Measurements from ENCODE around the gene ASGR2. TPM values are rescaled to one million over a fixed set of nuclear protein-coding genes. Genes with fewer than 3 reads are reported as not detected.

Gene ASGR2
- total and polyA plus RNA-seq, 2 of the 13 experiments (the other 11 are each of a cell fraction or from before 2014, with no cell fraction given): 320 to 754 TPM

- TF ChIP-seq NFE2L1 (CRISPR knock-in tag; IDR thresholded peaks at IDR 0.05; ENCODE audit: borderline replicate concordance) (no peak), SIN3B (IDR thresholded peaks at IDR 0.05; ENCODE audit: low read length) (no peak), SRSF9 (IDR thresholded peaks at IDR 0.05; ENCODE audit: borderline replicate concordance, insufficient read depth, low read depth, low read length, poor library complexity, severe bottlenecking) (no peak), FUBP1 (CRISPR knock-in tag; IDR thresholded peaks at IDR 0.05; ENCODE audit: borderline replicate concordance) (no peak), SYNCRIP (IDR thresholded peaks at IDR 0.05; ENCODE audit: insufficient read depth, low read depth, low read length) (no peak), ZNF644 (CRISPR knock-in tag; IDR thresholded peaks at IDR 0.05; ENCODE audit: low read depth) (0 out of 2 replicates have a peak, but pooled peaks have one; percentile 7), KLF9 (CRISPR knock-in tag; IDR thresholded peaks at IDR 0.05; ENCODE audit: low read depth) (no peak), BATF2 (CRISPR knock-in tag; IDR thresholded peaks at IDR 0.05) (no peak), PRDM4 (CRISPR knock-in tag; IDR thresholded peaks at IDR 0.05; ENCODE audit: borderline replicate concordance) (no peak), ZNF609 (CRISPR knock-in tag; IDR thresholded peaks at IDR 0.05; ENCODE audit: borderline replicate concordance) (peak; percentile 78; the same call in 1 of the 2 replicates), HDAC1 (CRISPR knock-in tag; IDR thresholded peaks at IDR 0.05) (peak; percentile 95), ATF1 (CRISPR knock-in tag; IDR thresholded peaks at IDR 0.05) (no peak), HOXA5 (CRISPR knock-in tag; IDR thresholded peaks at IDR 0.05) (no peak), SP140L (CRISPR knock-in tag; IDR thresholded peaks at IDR 0.05; ENCODE audit: borderline replicate concordance) (no peak), ZBTB39 (CRISPR knock-in tag; IDR thresholded peaks at IDR 0.05) (no peak)
Measured at GRCh38 chr17:7114241-7114874, at the start of gene ASGR2 (continued).
